Tibial artery (tissue), 4 donors: ENCODE measurements around the gene PMEPA1.

Source experiments
- DNase-seq, 2 donors: peaks; one replicate each; pipeline ENCODE4 v3.0.0-alpha.2; 2019
- H3K27ac ChIP-seq, 2 donors: fragments of 200-600 bp; sonication (generic) in 1 of 2; 1 replicate in 1 of 2; 2 replicates in 1 of 2; pipeline ENCODE4 v1.5.1; 2018 to 2019; ENCODE audit warnings: mild to moderate bottlenecking in 1 of 2
- H3K27me3 ChIP-seq, 2 donors: fragments of 200-600 bp; sonication (generic) in 1 of 2; one replicate each; pipeline versions ENCODE4 v1.5.1 to v1.6.0; 2016 to 2019
- H3K36me3 ChIP-seq, 3 donors: fragments of 200-600 bp; sonication (generic) in 2 of 3; one replicate each; pipeline ENCODE4 v1.5.1; 2016 to 2019; ENCODE audit warnings: mild to moderate bottlenecking in 2 of 3
- H3K4me1 ChIP-seq, 4 donors: fragments of 200-600 bp; sonication (generic) in 2 of 4; 1 replicate in 3 of 4; 2 replicates in 1 of 4; pipeline ENCODE4 v1.5.1; 2016 to 2019
- H3K4me3 ChIP-seq, 2 donors: fragments of 200-600 bp; sonication (generic) in 1 of 2; 1 replicate in 1 of 2; 2 replicates in 1 of 2; pipeline ENCODE4 v1.5.1; 2018 to 2019; ENCODE audit warnings: mild to moderate bottlenecking in 2 of 2
- H3K9me3 ChIP-seq, 3 donors: fragments of 200-600 bp; sonication (generic) in 1 of 3; one replicate each; pipeline ENCODE4 v1.5.1; 2016 to 2019
- CTCF ChIP-seq, 2 experiments: fragments of 200-600 bp in 1 of 2; fragments of 450-650 bp in 1 of 2; IDR thresholded peaks; one replicate each; pipeline ENCODE4 v1.5.1; 2017 to 2019; ENCODE audit warnings: antibody characterized with exemption in 2 of 2, mild to moderate bottlenecking in 1 of 2, moderate library complexity in 1 of 2
- intact Hi-C: fragments of 100-400 bp; cut with DNase I; formaldehyde crosslinking; loops from one replicate; pipeline ENCODE4 v1.15.0; 2023; ENCODE audit warnings: low total_unique reads

Gene PMEPA1

GRCh38 chr20:57709823-57710799, at the start of gene PMEPA1:
Gene PMEPA1, minus strand, starts transcription at chr20:57710015. Its CDS starts 433 bp downstream, at chr20:57709582.
- Histone ChIP-seq H3K4me1 (peaks cover 8 to 76% (median 69%) of the 10 kb centered on the region in 4 donors), H3K9me3 (no peaks in the 10 kb centered on the region), H3K4me3 (peak within 1 kb of the TSS; percentile 86 to 89), H3K27ac (peak within 1 kb of the TSS; percentile 96 to 97), H3K36me3 (no peaks in the 10 kb centered on the region), H3K27me3 (no peaks in the 10 kb centered on the region)
- TF ChIP-seq CTCF (IDR thresholded peaks at IDR 0.05), result peak; percentile 11 to 26
- peak; percentile 94 to 98 for DNase-seq
- intact Hi-C loops, result loop anchor here (5.0 kb wide), 1 partner anchor 37 kb away; no protein-coding TSS in a partner anchor

- Histone ChIP-seq H3K36me3 (no peaks in the 10 kb centered on the region), H3K4me1 (peaks cover 0 to 4% (median 0%) of the 10 kb centered on the region in 4 donors), H3K9me3 (peaks cover 0 to 4% (median 0%) of the 10 kb centered on the region in 3 donors), H3K27me3 (no peaks in the 10 kb centered on the region), H3K27ac (no peak overlapping the region), H3K4me3 (no peak overlapping the region)
- intact Hi-C loops, result loop anchor here (10.0 kb wide), 1 partner anchor 427 kb away; no protein-coding TSS in a partner anchor
- no peak for TF ChIP-seq CTCF (IDR thresholded peaks at IDR 0.05)
- DNase-seq, result no peak
Observed at GRCh38 chr20:57757767-57758166, 48.0 kb upstream of the PMEPA1 start.

DNA sequence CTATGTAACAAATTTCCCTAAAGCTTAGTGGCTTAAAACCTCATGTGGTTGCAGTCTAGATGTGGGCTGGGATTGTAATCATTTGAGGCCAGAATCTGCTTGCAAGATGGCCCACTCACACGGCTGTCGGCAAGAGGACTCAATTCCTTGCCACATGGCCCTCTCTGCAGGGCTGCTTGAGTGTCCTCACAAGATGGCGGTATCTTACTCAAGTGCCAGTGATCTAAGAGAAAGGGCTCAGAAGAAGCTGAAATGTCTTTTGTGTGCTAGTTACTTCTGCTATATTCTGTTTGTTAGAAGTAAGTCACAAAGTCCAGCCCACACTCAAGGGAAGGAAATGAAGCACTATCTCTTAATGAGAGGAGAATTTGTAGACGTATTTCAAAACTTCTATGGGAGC, 47.1 kb upstream of the PMEPA1 start:
- Histone ChIP-seq H3K9me3 (peaks cover 0 to 4% (median 0%) of the 10 kb centered on the region in 3 donors), H3K4me1 (peaks cover 0 to 4% (median 0%) of the 10 kb centered on the region in 4 donors), H3K36me3 (no peaks in the 10 kb centered on the region), H3K4me3 (no peak overlapping the region), H3K27ac (no peak overlapping the region), H3K27me3 (no peaks in the 10 kb centered on the region)
- DNase-seq, result no peak
- no peak for TF ChIP-seq CTCF (IDR thresholded peaks at IDR 0.05)
- intact Hi-C loops, result loop anchor here (10.0 kb wide), 1 partner anchor 428 kb away; no protein-coding TSS in a partner anchor

DNA sequence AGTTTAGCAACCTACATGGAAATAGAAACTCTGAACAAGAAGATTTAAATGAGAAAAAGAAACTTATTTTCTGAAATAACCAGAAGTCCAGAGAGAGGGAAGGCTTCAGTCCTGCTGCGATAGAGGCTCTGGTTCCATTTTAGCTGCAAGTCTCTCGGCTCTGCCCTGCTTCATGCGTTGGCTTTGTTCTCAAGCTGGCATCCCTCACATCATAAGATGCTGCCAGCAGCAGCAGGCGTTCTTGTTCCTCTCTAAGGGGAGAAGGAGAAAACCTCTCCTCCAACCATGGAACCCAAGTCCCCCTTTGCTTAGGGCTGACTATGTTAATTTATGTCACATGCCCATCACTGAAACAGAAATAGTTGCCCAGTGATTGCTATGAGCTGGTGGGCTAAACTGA, 46.4 kb upstream of the PMEPA1 start:
- Histone ChIP-seq H3K27me3 (no peaks in the 10 kb centered on the region), H3K27ac (no peak overlapping the region), H3K4me1 (peaks cover 0 to 4% (median 0%) of the 10 kb centered on the region in 4 donors), H3K36me3 (no peaks in the 10 kb centered on the region), H3K9me3 (peaks cover 0 to 4% (median 0%) of the 10 kb centered on the region in 3 donors), H3K4me3 (no peak overlapping the region)
- peak; percentile 5 to 25 for DNase-seq
- intact Hi-C loops, result loop anchor here (10.0 kb wide), 1 partner anchor 429 kb away; no protein-coding TSS in a partner anchor
- no peak for TF ChIP-seq CTCF (IDR thresholded peaks at IDR 0.05)

DNA sequence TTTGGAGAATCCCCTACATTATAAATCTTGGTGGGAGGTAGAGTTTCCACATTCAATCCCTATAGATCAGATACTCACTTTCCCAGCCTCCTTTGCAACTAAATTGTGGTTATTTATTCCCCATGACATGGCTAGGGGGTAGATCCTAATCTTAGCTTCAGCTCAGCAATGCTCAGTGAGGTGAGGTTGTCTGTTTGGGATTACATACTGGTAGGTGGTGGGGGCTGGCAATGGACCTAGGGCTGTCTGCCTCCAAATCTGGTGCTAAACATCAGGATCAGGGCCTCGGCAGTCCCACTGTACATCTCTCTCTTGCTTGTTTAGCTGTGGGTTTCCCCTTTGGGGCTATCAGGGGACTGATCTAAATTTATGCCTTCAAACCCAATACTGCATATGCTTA, 45.8 kb upstream of the PMEPA1 start:
- Histone ChIP-seq H3K27ac (no peak overlapping the region), H3K36me3 (no peaks in the 10 kb centered on the region), H3K9me3 (peaks cover 0 to 4% (median 0%) of the 10 kb centered on the region in 3 donors), H3K27me3 (no peaks in the 10 kb centered on the region), H3K4me1 (peaks cover 0 to 4% (median 0%) of the 10 kb centered on the region in 4 donors), H3K4me3 (no peak overlapping the region)
- intact Hi-C loops, result loop anchor here (10.0 kb wide), 1 partner anchor 429 kb away; no protein-coding TSS in a partner anchor
- DNase-seq, result peak in 1 of 2 donors; percentile 4
- TF ChIP-seq CTCF (IDR thresholded peaks at IDR 0.05), result no peak
